IPS DF 6.9 (cell line): Measurements from ENCODE around the gene C2CD4D.
A peak's percentile ranks its signal among the peaks of the same experiment; 100 is the strongest.

ENCODE experiments used
- DNase-seq: peaks from one replicate; pipeline ENCODE4 v3.0.0-alpha.2; 2013; ENCODE audit warnings: low read depth, low spot score
- H3K27ac ChIP-seq: one replicate; pipeline ENCODE4 v1.5.1; 2013; ENCODE audit warnings: low read length, control low read depth
- H3K27me3 ChIP-seq: 2 replicates; pipeline ENCODE4 v1.6.1; 2013; ENCODE audit warnings: mild to moderate bottlenecking, low read length; ENCODE audit not compliant: control insufficient read depth, insufficient read depth
- H3K36me3 ChIP-seq: 2 replicates; pipeline ENCODE4 v1.6.1; 2013; ENCODE audit warnings: low read length; ENCODE audit not compliant: control insufficient read depth, insufficient read depth
- H3K4me1 ChIP-seq: 2 replicates; pipeline ENCODE4 v1.6.1; 2013; ENCODE audit warnings: low read length; ENCODE audit not compliant: control insufficient read depth, insufficient read depth
- H3K4me3 ChIP-seq: 2 replicates; pipeline ENCODE4 v1.5.1; 2013; ENCODE audit warnings: mild to moderate bottlenecking, low read length
- H3K9me3 ChIP-seq: 2 replicates; pipeline ENCODE4 v1.6.1; 2013; ENCODE audit warnings: low read length, inconsistent platforms; ENCODE audit not compliant: control insufficient read depth, insufficient read depth
- WGBS: extraction: QIAGEN DNeasy Blood & Tissue Kit; methylation state at CpG from one replicate; pipeline ENCODE4 v1.1.7; 2013; ENCODE audit warnings: mixed read lengths, missing lambda C conversion rate; ENCODE audit not compliant: insufficient read length, insufficient coverage; 5-methylcytosine and 5-hydroxymethylcytosine counted together

The C2CD4D gene

GRCh38 chr1:151847867-151848596 lies 8.4 kb upstream of the C2CD4D start:
- no peak overlapping the region for H3K27ac ChIP-seq
- no peaks in the 10 kb centered on the region for H3K9me3 ChIP-seq
- H3K36me3 ChIP-seq = no peaks in the 10 kb centered on the region
- WGBS = no CpG with 5 or more reads among the region's 11 CpGs
- no peak overlapping the region for H3K4me3 ChIP-seq
- no peak for DNase-seq
- peaks cover 4% of the 10 kb centered on the region; the same call in 1 of the 2 replicates for H3K4me1 ChIP-seq
- H3K27me3 ChIP-seq = no peaks in the 10 kb centered on the region

GRCh38 chr1:151846686-151847237 lies 7.1 kb upstream of the C2CD4D start:
- no peaks in the 10 kb centered on the region for H3K36me3 ChIP-seq
- H3K27ac ChIP-seq = no peak overlapping the region
- WGBS = no CpG with 5 or more reads among the region's 8 CpGs
- H3K4me3 ChIP-seq = no peak overlapping the region
- peaks cover 4% of the 10 kb centered on the region; the same call in 1 of the 2 replicates for H3K4me1 ChIP-seq
- H3K9me3 ChIP-seq = no peaks in the 10 kb centered on the region
- no peaks in the 10 kb centered on the region; the same call in 1 of the 2 replicates for H3K27me3 ChIP-seq
- DNase-seq = no peak

GRCh38 chr1:151846062-151846568 lies 6.5 kb upstream of the C2CD4D start:
- H3K27ac ChIP-seq = no peak overlapping the region
- no peaks in the 10 kb centered on the region for H3K9me3 ChIP-seq
- H3K4me1 ChIP-seq = peaks cover 4% of the 10 kb centered on the region; the same call in 1 of the 2 replicates
- H3K27me3 ChIP-seq = no peaks in the 10 kb centered on the region; the same call in 1 of the 2 replicates
- no peak for DNase-seq
- no CpG with 5 or more reads among the region's 6 CpGs for WGBS
- H3K4me3 ChIP-seq = no peak overlapping the region
- H3K36me3 ChIP-seq = no peaks in the 10 kb centered on the region

- no peaks in the 10 kb centered on the region for H3K36me3 ChIP-seq
- peaks cover 4% of the 10 kb centered on the region; the same call in 1 of the 2 replicates for H3K4me1 ChIP-seq
- H3K27me3 ChIP-seq = no peaks in the 10 kb centered on the region; the same call in 1 of the 2 replicates
- no peak overlapping the region for H3K4me3 ChIP-seq
- no CpG with 5 or more reads among the region's 2 CpGs for WGBS
- no peak for DNase-seq
- no peak overlapping the region for H3K27ac ChIP-seq
- H3K9me3 ChIP-seq = no peaks in the 10 kb centered on the region
Observed at GRCh38 chr1:151843398-151843797, 3.8 kb upstream of the C2CD4D start.

- H3K9me3 ChIP-seq = no peaks in the 10 kb centered on the region
- peaks cover 9% of the 10 kb centered on the region for H3K27me3 ChIP-seq
- no peak overlapping the region for H3K27ac ChIP-seq
- H3K4me1 ChIP-seq = peaks cover 1% of the 10 kb centered on the region; the same call in 1 of the 2 replicates
- no peak overlapping the region for H3K4me3 ChIP-seq
- no peak for DNase-seq
- WGBS = no CpG with 5 or more reads among the region's 2 CpGs
- H3K36me3 ChIP-seq = no peaks in the 10 kb centered on the region
Observed at GRCh38 chr1:151841141-151841540, 1.5 kb upstream of the C2CD4D start.

GRCh38 chr1:151840421-151840820 lies 801 bp upstream of the C2CD4D start:
- Histone ChIP-seq H3K27me3 (peaks cover 9% of the 10 kb centered on the region), H3K4me1 (peaks cover 1% of the 10 kb centered on the region; the same call in 1 of the 2 replicates), H3K36me3 (no peaks in the 10 kb centered on the region), H3K4me3 (peak overlapping the region; percentile 32; the same call in 1 of the 2 replicates), H3K27ac (no peak overlapping the region), H3K9me3 (no peaks in the 10 kb centered on the region)
- no peak for DNase-seq

- H3K4me1 ChIP-seq = peaks cover 1% of the 10 kb centered on the region; the same call in 1 of the 2 replicates
- H3K27ac ChIP-seq = no peak overlapping the region
- H3K9me3 ChIP-seq = no peaks in the 10 kb centered on the region
- WGBS = no CpG with 5 or more reads among the region's 16 CpGs
- H3K27me3 ChIP-seq = peaks cover 9% of the 10 kb centered on the region
- peak overlapping the region; percentile 32; the same call in 1 of the 2 replicates for H3K4me3 ChIP-seq
- DNase-seq = no peak
- H3K36me3 ChIP-seq = no peaks in the 10 kb centered on the region
Observed at GRCh38 chr1:151839082-151839412, 573 bp downstream of the C2CD4D start.

GRCh38 chr1:151838222-151839081 lies 1.2 kb downstream of the C2CD4D start:
- DNase-seq = no peak
- WGBS = no CpG with 5 or more reads among the region's 117 CpGs
- Histone ChIP-seq H3K27ac (no peak overlapping the region), H3K36me3 (no peaks in the 10 kb centered on the region), H3K27me3 (peaks cover 9% of the 10 kb centered on the region), H3K4me1 (peaks cover 1% of the 10 kb centered on the region; the same call in 1 of the 2 replicates), H3K9me3 (no peaks in the 10 kb centered on the region), H3K4me3 (peak overlapping the region; percentile 32; the same call in 1 of the 2 replicates)

- no peak overlapping the region for H3K27ac ChIP-seq
- peak overlapping the region; percentile 32; the same call in 1 of the 2 replicates for H3K4me3 ChIP-seq
- H3K27me3 ChIP-seq = peaks cover 9% of the 10 kb centered on the region
Observed at GRCh38 chr1:151837884-151838221, 1.8 kb downstream of the C2CD4D start.

GRCh38 chr1:151837197-151837596 lies 2.4 kb downstream of the C2CD4D start:
- H3K27ac ChIP-seq = no peak overlapping the region
- WGBS = no CpG with 5 or more reads among the region's 3 CpGs
- H3K4me3 ChIP-seq = no peak overlapping the region
- peaks cover 9% of the 10 kb centered on the region for H3K27me3 ChIP-seq
- no peak for DNase-seq
- no peaks in the 10 kb centered on the region for H3K36me3 ChIP-seq
- no peaks in the 10 kb centered on the region for H3K9me3 ChIP-seq
- H3K4me1 ChIP-seq = peaks cover 1% of the 10 kb centered on the region; the same call in 1 of the 2 replicates

More at GRCh38 chr1:151837884-151838221, 1.8 kb downstream of the C2CD4D start:
- Histone ChIP-seq H3K4me1 (peaks cover 1% of the 10 kb centered on the region; the same call in 1 of the 2 replicates), H3K9me3 (no peaks in the 10 kb centered on the region), H3K36me3 (no peaks in the 10 kb centered on the region)
- no CpG with 5 or more reads among the region's 26 CpGs for WGBS
- no peak for DNase-seq
